HTERT RPE-1 (cell line): ENCODE measurements around the gene SLC7A8.
"Not testable (repeated sequence)": the region's sequence is repeated elsewhere in the genome, so short reads cannot be mapped to it uniquely, and the experiment has no call there.

Source experiments
- in situ Hi-C: fragments of 300-500 bp; cut with MboI; formaldehyde crosslinking; loops from 4 replicates; pipeline ENCODE4 v1.14.3; 2020; ENCODE audit warnings: low sequenced_read_pairs

The SLC7A8 gene

DNA sequence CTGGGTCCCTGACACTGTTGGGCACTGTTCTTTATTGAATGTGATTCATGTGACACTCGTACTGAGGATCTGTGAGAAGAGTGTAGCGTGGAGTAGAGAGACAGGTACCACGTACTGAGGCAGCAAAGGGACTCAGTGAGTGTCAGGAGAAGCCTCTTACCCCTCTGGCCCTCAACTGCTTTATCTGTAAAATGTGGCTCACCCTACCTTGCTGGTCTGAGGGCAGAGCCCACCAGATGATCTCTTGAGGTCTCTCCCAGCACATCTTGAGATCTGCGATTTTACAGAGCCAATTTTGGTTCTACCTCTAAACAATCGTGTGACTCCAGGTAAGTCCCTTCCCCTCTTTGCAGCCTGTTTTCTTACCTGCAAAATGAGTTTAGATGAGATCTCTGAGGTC lies 67.5 kb downstream of the SLC7A8 start:
- in situ Hi-C loops, result no loop called here

DNA sequence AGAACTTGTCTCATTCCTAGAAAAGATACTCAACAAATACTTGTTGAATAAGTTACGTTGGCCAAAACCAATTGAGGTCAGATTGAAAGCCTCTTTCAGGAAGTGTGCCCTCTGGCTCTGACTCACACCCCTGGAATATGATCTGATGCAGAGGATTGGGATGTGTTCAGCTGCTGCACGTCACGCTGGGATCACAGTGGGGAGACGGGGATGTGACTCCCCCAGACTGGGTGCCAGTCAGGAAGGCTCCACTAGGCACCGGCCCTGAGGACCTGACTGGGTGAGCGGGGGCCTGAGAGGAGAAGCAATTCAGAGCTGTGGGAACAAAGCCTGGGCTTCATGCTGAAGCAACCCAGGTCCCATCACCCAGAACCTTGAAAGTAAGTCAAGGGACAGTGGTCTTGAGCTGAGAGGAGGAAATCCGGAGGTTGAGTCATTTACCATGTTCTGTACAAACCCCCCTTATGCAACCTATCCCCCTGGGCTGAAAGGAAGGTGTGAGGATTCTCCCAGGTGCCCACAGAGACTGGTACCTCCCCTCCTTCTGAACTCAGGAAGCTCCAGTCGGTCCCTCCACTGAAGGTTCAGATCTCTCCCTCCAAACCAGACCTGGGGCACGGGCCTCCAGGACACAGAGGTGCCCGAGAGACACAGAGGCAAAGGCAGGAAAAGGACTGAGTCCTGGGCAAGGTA lies 68.3 kb downstream of the SLC7A8 start:
- in situ Hi-C loops, result no loop called here

DNA sequence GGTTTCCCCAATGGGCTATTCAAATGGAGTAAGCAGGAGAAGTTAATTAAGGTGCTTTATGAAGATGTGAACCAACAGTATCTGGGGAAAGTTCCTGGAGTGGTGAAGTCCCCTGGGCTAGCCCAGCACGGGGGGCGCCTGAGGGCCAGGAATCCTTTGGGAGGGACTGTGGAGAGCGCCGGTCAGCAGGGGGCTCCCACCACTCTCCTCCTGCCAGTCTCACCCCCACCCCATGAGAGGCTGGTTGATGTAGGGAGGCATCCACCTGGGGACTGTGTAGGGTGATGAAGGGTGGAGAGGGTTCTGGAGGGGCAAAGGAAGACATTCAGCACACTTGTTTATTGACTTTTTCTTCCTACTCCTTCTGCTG lies 68.8 kb downstream of the SLC7A8 start:
- in situ Hi-C loops, result no loop called here

DNA sequence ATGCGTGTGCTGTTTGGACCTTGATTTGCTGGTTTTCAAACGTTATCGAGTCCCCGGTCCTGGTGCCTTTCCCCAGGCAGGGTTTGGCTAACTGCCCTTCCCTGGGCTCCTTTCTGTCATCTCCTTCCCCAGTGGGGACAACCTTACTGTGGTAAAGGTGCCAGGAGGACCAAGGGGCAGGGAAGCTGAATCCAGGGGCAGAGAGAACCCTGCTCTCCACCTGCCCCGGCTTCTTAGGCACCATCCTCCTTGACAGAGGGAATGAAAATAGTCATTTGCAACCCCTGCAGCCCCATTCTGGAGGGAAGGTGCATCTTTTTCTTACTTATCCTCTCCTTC lies 69.4 kb downstream of the SLC7A8 start:
- in situ Hi-C loops, result no loop called here

GRCh38 chr14:23113431-23114119 lies 69.9 kb downstream of the SLC7A8 start:
- in situ Hi-C loops, result no loop called here

GRCh38 chr14:23112359-23113178 lies 70.9 kb downstream of the SLC7A8 start:
- in situ Hi-C loops, result no loop called here

GRCh38 chr14:23110579-23111365 lies 72.7 kb downstream of the SLC7A8 start:
- in situ Hi-C loops, result no loop called here

DNA sequence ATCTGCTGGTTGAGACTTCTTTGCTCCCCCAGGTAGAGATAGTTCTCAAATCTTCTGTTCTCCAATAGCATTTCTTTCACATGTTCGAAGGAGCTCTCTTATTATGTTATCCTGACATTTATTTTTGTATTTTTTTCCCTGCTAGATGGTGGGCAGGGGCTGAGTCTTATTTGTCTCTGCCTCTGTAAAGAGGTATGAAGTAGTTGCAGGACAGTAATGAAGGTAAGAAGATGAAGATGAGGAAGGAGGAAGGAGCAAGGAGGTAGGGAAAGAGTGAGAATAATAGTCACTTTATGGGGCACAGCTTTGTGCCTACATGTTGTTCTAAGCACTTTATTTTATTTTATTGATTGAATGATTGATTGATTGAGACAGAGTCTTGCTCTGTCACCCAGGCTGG lies 73.7 kb downstream of the SLC7A8 start:
- in situ Hi-C loops, result no loop called here

GRCh38 chr14:23108169-23108568 lies 75.3 kb downstream of the SLC7A8 start:
- in situ Hi-C loops, result not testable (repeated sequence)

DNA sequence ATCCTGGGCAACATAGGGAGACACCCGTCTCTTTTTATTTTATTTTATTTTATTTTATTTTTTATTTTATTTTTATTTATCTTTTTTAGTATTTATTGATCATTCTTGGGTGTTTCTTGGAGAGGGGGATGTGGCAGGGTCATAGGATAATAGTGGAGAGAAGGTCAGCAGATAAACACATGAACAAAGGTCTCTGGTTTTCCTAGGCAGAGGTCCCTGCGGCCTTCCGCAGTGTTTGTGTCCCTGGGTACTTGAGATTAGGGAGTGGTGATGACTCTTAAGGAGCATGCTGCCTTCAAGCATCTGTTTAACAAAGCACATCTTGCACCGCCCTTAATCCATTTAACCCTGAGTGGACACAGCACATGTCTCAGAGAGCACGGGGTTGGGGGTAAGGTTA lies 75.8 kb downstream of the SLC7A8 start:
- in situ Hi-C loops, result not testable (repeated sequence)

DNA sequence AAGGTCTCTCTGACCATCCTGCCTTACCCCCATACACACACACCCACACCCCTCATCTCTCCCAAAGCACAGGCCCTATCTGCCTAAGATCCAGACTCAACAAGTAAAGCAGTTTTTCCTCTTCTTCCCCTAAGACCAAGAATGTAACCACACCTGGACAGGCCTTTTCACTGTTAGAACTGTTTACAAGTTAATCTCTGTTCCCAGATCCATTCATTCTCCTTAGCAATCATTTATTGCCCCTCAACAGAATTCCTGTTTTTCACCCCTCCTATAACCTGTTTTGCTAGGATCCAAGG lies 76.8 kb downstream of the SLC7A8 start:
- in situ Hi-C loops, result no loop called here

GRCh38 chr14:23105348-23105824 lies 78.1 kb downstream of the SLC7A8 start:
- in situ Hi-C loops, result no loop called here

- in situ Hi-C loops, result no loop called here
Measured at GRCh38 chr14:23104591-23105347, 78.7 kb downstream of the SLC7A8 start, which contains the start of gene CIROP. Gene CIROP, minus strand, starts transcription at chr14:23104989. Its CDS starts 69 bp downstream, at chr14:23104920.

DNA sequence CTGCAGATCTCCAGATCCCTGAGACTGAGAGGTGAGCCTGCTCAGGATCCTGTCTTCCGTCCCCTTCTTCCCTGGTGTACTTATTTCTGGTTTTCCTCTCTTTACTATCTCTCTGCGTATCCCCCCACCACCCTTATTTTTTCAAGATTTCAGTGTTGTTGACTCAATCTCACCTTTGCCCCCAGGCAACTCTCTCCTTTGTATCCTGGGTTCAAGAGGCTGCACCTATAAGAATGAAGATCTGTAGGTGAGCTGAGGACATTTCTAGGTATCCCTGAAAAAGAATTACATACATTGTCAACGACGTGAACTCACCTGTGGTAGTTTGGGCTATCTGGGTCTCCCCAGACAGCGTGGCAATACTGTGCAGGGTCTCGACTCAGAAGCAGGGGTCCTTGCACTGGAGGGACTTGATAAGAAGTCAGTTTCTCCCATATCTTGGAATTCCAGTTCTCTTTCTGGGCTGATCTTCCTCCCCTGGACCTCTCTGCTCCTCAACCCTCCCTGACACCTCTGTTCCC lies 79.3 kb downstream of the SLC7A8 start:
- in situ Hi-C loops, result no loop called here

GRCh38 chr14:23103581-23103980 lies 79.9 kb downstream of the SLC7A8 start:
- in situ Hi-C loops, result no loop called here

DNA sequence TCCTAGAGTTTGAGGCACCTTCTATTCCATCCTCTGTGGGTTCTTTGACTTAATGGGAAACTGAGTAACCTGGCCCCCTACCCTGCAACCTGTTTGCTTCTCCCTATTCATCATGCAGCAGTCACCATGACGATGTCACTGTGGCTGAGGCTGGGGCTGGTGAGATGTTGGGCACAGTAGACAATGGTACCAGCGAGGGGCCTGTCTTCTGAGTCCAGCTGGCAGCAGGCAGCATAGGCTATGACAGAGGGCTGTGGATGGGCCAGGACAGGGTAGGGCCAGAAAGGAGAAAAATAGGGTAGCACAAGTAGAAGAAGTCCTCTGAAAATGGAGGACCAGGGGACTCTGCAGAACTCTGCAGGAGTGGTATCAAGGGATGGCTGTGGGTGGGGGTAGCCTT lies 80.7 kb downstream of the SLC7A8 start:
- in situ Hi-C loops, result no loop called here

- in situ Hi-C loops, result no loop called here
Measured at GRCh38 chr14:23101986-23102625, 81.4 kb downstream of the SLC7A8 start.

DNA sequence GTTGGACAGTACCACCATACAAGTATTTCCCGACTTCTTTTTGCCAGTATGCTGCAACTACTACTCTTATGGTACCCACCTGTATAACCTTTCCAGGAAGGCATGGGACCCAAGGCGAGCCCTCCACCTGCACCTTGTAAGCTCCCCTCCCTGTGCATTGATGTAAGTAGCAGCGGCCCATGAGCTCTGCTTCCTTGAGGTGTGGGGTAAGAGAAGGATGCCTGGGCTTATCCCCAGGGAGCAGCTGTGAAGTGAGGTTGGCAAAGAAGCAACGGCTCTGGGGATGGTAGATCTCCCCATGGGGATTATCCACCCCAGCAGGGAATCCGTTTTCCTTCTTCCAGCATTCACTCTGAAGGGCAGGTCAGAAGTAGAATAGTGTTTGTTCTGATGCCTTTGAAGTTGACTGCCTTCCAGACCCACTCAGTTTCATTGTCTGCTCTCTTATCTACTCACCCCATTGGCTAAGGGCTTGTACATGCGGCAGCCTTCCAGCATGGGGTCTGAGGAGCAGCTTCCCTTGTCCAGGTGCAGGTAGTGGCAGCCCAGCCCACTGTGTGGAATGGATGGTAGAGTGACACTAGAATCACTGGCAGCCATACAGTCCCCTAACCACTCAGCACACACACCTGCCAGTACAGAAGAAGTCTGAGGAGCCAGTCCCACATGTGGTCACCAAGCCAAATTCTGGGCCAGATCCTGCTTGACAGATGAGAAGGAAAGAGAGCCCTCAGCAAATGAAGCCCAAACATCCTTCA lies 82.1 kb downstream of the SLC7A8 start:
- in situ Hi-C loops, result no loop called here
